Measurements from ENCODE around the gene ARHGEF26.

Gene ARHGEF26

GRCh38 chr3:154177406-154177805, 56.2 kb downstream of the ARHGEF26 start:
- no peaks in the 10 kb centered on the region for H3K27me3 ChIP-seq (ENCODE audit: insufficient read depth, poor library complexity, severe bottlenecking)
- H3K36me3 ChIP-seq (ENCODE audit: low read depth) = no peaks in the 10 kb centered on the region
- no peak overlapping the region for H3K4me3 ChIP-seq (ENCODE audit: severe bottlenecking)
- no peaks in the 10 kb centered on the region for H3K4me1 ChIP-seq (ENCODE audit: insufficient read depth, poor library complexity, severe bottlenecking)
- H3K9me3 ChIP-seq (ENCODE audit: severe bottlenecking) = no peaks in the 10 kb centered on the region
- ATAC-seq (ENCODE audit: low read depth) = no peak
- TF ChIP-seq, protein P1, sequence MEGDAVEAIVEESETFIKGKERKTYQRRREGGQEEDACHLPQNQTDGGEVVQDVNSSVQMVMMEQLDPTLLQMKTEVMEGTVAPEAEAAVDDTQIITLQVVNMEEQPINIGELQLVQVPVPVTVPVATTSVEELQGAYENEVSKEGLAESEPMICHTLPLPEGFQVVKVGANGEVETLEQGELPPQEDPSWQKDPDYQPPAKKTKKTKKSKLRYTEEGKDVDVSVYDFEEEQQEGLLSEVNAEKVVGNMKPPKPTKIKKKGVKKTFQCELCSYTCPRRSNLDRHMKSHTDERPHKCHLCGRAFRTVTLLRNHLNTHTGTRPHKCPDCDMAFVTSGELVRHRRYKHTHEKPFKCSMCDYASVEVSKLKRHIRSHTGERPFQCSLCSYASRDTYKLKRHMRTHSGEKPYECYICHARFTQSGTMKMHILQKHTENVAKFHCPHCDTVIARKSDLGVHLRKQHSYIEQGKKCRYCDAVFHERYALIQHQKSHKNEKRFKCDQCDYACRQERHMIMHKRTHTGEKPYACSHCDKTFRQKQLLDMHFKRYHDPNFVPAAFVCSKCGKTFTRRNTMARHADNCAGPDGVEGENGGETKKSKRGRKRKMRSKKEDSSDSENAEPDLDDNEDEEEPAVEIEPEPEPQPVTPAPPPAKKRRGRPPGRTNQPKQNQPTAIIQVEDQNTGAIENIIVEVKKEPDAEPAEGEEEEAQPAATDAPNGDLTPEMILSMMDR (IDR thresholded peaks at IDR 0.05; ENCODE audit: poor library complexity, severe bottlenecking) = no peak
- no peak for DNase-seq (ENCODE audit: low spot score)
- H3K27ac ChIP-seq (ENCODE audit: poor library complexity, severe bottlenecking) = no peak overlapping the region

DNA sequence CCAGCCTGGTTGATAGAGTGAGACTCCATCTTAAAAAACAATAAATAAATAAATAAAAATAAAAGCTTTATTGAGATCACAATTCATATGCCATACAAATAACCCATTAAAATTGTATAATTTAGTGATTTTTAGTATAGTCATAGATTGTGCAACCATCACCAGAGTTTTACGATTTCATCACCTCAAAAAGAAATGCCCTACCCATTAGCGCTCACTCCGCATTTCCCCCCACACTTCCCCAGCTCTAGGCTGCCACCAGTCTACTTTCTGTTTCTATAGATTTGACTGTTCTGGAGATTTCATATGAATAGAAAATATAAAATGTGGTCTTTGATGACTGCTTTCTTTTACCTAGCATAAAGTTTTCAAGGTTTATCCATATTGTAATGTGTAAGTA, 57.0 kb downstream of the ARHGEF26 start:
- Histone ChIP-seq H3K4me1 (ENCODE audit: insufficient read depth, poor library complexity, severe bottlenecking) (no peaks in the 10 kb centered on the region), H3K9me3 (ENCODE audit: severe bottlenecking) (no peaks in the 10 kb centered on the region), H3K36me3 (ENCODE audit: low read depth) (no peaks in the 10 kb centered on the region), H3K4me3 (ENCODE audit: severe bottlenecking) (no peak overlapping the region), H3K27me3 (ENCODE audit: insufficient read depth, poor library complexity, severe bottlenecking) (no peaks in the 10 kb centered on the region), H3K27ac (ENCODE audit: poor library complexity, severe bottlenecking) (no peak overlapping the region)
- DNase-seq (ENCODE audit: low spot score) = no peak
- TF ChIP-seq, protein P1 (IDR thresholded peaks at IDR 0.05; ENCODE audit: poor library complexity, severe bottlenecking) = no peak
- no peak for ATAC-seq (ENCODE audit: low read depth)

- Histone ChIP-seq H3K4me3 (ENCODE audit: severe bottlenecking) (no peak overlapping the region), H3K9me3 (ENCODE audit: severe bottlenecking) (no peaks in the 10 kb centered on the region), H3K27ac (ENCODE audit: poor library complexity, severe bottlenecking) (no peak overlapping the region), H3K27me3 (ENCODE audit: insufficient read depth, poor library complexity, severe bottlenecking) (no peaks in the 10 kb centered on the region), H3K36me3 (ENCODE audit: low read depth) (no peaks in the 10 kb centered on the region), H3K4me1 (ENCODE audit: insufficient read depth, poor library complexity, severe bottlenecking) (no peaks in the 10 kb centered on the region)
- DNase-seq (ENCODE audit: low spot score) = no peak
- TF ChIP-seq, protein P1 (IDR thresholded peaks at IDR 0.05; ENCODE audit: poor library complexity, severe bottlenecking) = no peak
- ATAC-seq (ENCODE audit: low read depth) = 0 out of 3 replicates have a peak, but pooled peaks have one; percentile 19
Observed at GRCh38 chr3:154180836-154181691, 59.9 kb downstream of the ARHGEF26 start.

DNA sequence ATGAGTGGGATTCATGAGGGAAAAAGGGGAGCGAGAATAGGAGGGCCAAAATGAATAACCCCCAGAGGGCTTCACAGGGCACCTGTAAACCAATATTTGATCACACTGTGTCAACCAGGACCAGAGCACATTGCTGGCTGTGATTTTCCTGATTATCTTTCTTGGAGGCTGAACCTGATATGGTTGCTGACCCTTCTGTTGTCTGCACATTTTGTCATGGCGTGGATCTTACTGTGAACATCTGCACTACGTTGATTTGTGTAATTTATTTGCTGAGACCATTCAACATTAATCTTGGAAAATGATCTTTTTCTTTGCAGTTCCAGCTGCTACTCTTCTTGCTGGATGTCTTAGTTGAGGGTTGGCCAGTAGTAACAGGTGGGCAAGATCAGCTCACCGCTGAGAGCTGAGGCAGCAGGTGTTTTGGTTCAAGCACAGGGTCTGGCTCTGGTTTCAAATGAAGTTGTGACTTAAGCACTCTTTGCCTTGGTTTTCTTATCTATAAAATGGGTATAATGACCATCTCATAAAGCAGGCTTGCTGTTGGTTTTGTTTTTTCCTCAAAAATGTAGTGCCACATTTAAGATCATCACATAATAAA, 61.2 kb downstream of the ARHGEF26 start:
- DNase-seq (ENCODE audit: low spot score) (no peak), ATAC-seq (ENCODE audit: low read depth) (no peak)
- Histone ChIP-seq H3K27ac (ENCODE audit: poor library complexity, severe bottlenecking) (no peak overlapping the region), H3K9me3 (ENCODE audit: severe bottlenecking) (no peaks in the 10 kb centered on the region), H3K4me1 (ENCODE audit: insufficient read depth, poor library complexity, severe bottlenecking) (no peaks in the 10 kb centered on the region), H3K36me3 (ENCODE audit: low read depth) (no peaks in the 10 kb centered on the region), H3K4me3 (ENCODE audit: severe bottlenecking) (no peak overlapping the region), H3K27me3 (ENCODE audit: insufficient read depth, poor library complexity, severe bottlenecking) (no peaks in the 10 kb centered on the region)
- TF ChIP-seq, protein P1 (IDR thresholded peaks at IDR 0.05; ENCODE audit: poor library complexity, severe bottlenecking) = no peak

GRCh38 chr3:154182975-154183374, 61.8 kb downstream of the ARHGEF26 start:
- H3K9me3 ChIP-seq (ENCODE audit: severe bottlenecking) = no peaks in the 10 kb centered on the region
- no peak overlapping the region for H3K4me3 ChIP-seq (ENCODE audit: severe bottlenecking)
- H3K4me1 ChIP-seq (ENCODE audit: insufficient read depth, poor library complexity, severe bottlenecking) = no peaks in the 10 kb centered on the region
- no peaks in the 10 kb centered on the region for H3K36me3 ChIP-seq (ENCODE audit: low read depth)
- no peak for ATAC-seq (ENCODE audit: low read depth)
- TF ChIP-seq, protein P1 (IDR thresholded peaks at IDR 0.05; ENCODE audit: poor library complexity, severe bottlenecking) = no peak
- H3K27me3 ChIP-seq (ENCODE audit: insufficient read depth, poor library complexity, severe bottlenecking) = no peaks in the 10 kb centered on the region
- no peak for DNase-seq (ENCODE audit: low spot score)
- H3K27ac ChIP-seq (ENCODE audit: poor library complexity, severe bottlenecking) = no peak overlapping the region
